ENCODE data around the gene FGD3. TPM values are rescaled to one million over a fixed set of nuclear protein-coding genes. Genes with fewer than 3 reads are reported as not detected.

The FGD3 gene
- total RNA-seq, 1 experiment from 2014 or later: 89.0 TPM

- H3K27me3 ChIP-seq (ENCODE audit: insufficient read depth, low read depth): no peaks in the 10 kb centered on the region
- no peaks in the 10 kb centered on the region for H3F3A ChIP-seq (ENCODE audit: insufficient read depth, low read depth)
- no peaks in the 10 kb centered on the region for H3K4me1 ChIP-seq (replicated peaks; ENCODE audit: insufficient read depth)
- no peak for DNase-seq
- no peak overlapping the region for H3K4me2 ChIP-seq
- no peaks in the 10 kb centered on the region for H3K9me2 ChIP-seq (ENCODE audit: insufficient read depth)
- H3K79me2 ChIP-seq (ENCODE audit: low read depth): no peaks in the 10 kb centered on the region
- H3K36me3 ChIP-seq (ENCODE audit: low read depth): no peaks in the 10 kb centered on the region
- H4K20me1 ChIP-seq (ENCODE audit: insufficient read depth): no peaks in the 10 kb centered on the region
- POLR2A ChIA-PET (ENCODE audit: unreplicated experiment): no interaction called here
- H3K27ac ChIP-seq: no peak overlapping the region
- no TSS peak for BruUV-seq (replicated peaks)
- H2AFZ ChIP-seq: peak overlapping the region; percentile 34; the same call in 1 of the 2 replicates
- intact Hi-C loops (cut with micrococcal nuclease; ENCODE audit: unreplicated experiment): no loop called here
- no peak overlapping the region for H3K4me3 ChIP-seq
- TF ChIP-seq EZH2 (IDR thresholded peaks at IDR 0.05; ENCODE audit: low read depth) (no peak), CTCF (conservative IDR thresholded peaks at IDR 0.05) (no peak)
- CTCF ChIA-PET: no interaction called here
- no peaks in the 10 kb centered on the region; the same call in 1 of the 2 replicates for H3K9me3 ChIP-seq (ENCODE audit: insufficient read depth, low read depth)
Observed at GRCh38 chr9:92934321-92934720, 13.0 kb upstream of the FGD3 start.

GRCh38 chr9:92938025-92938424 is 9.3 kb upstream of the FGD3 start:
- Histone ChIP-seq H3K9me3 (ENCODE audit: insufficient read depth, low read depth) (no peaks in the 10 kb centered on the region), H3K4me2 (no peak overlapping the region), H2AFZ (no peak overlapping the region), H3K36me3 (ENCODE audit: low read depth) (no peaks in the 10 kb centered on the region), H3K79me2 (ENCODE audit: low read depth) (no peaks in the 10 kb centered on the region), H3K9me2 (ENCODE audit: insufficient read depth) (no peaks in the 10 kb centered on the region), H4K20me1 (ENCODE audit: insufficient read depth) (no peaks in the 10 kb centered on the region), H3K4me3 (no peak overlapping the region), H3K4me1 (replicated peaks; ENCODE audit: insufficient read depth) (no peaks in the 10 kb centered on the region), H3F3A (ENCODE audit: insufficient read depth, low read depth) (no peaks in the 10 kb centered on the region), H3K27me3 (ENCODE audit: insufficient read depth, low read depth) (no peaks in the 10 kb centered on the region), H3K27ac (no peak overlapping the region)
- DNase-seq: no peak
- no TSS peak for BruUV-seq (replicated peaks)
- POLR2A ChIA-PET (ENCODE audit: unreplicated experiment): no interaction called here
- intact Hi-C loops (cut with micrococcal nuclease; ENCODE audit: unreplicated experiment): no loop called here
- TF ChIP-seq CTCF (conservative IDR thresholded peaks at IDR 0.05): no peak
- no peak for TF ChIP-seq EZH2 (IDR thresholded peaks at IDR 0.05; ENCODE audit: low read depth)
- CTCF ChIA-PET: no interaction called here

- no peaks in the 10 kb centered on the region for H3F3A ChIP-seq (ENCODE audit: insufficient read depth, low read depth)
- no peaks in the 10 kb centered on the region for H3K27me3 ChIP-seq (ENCODE audit: insufficient read depth, low read depth)
- H3K9me3 ChIP-seq (ENCODE audit: insufficient read depth, low read depth): no peaks in the 10 kb centered on the region
- H3K4me1 ChIP-seq (replicated peaks; ENCODE audit: insufficient read depth): peaks cover 2% of the 10 kb centered on the region; the same call in 1 of the 2 replicates
- no peak for TF ChIP-seq EZH2 (IDR thresholded peaks at IDR 0.05; ENCODE audit: low read depth)
- no peak for TF ChIP-seq CTCF (conservative IDR thresholded peaks at IDR 0.05)
- no peaks in the 10 kb centered on the region for H3K9me2 ChIP-seq (ENCODE audit: insufficient read depth)
- no peaks in the 10 kb centered on the region for H3K79me2 ChIP-seq (ENCODE audit: low read depth)
- DNase-seq: no peak
- H3K27ac ChIP-seq: no peak overlapping the region
- ChIA-PET POLR2A (ENCODE audit: unreplicated experiment) (no interaction called here), CTCF (interaction anchor here (0.7 kb wide), 1 partner anchor 387 kb away, joined by 9 read pairs; no protein-coding TSS in a partner anchor)
- H3K4me3 ChIP-seq: no peak overlapping the region
- no peaks in the 10 kb centered on the region for H3K36me3 ChIP-seq (ENCODE audit: low read depth)
- no peak overlapping the region for H3K4me2 ChIP-seq
- intact Hi-C loops (cut with micrococcal nuclease; ENCODE audit: unreplicated experiment): no loop called here
- H4K20me1 ChIP-seq (ENCODE audit: insufficient read depth): no peaks in the 10 kb centered on the region
- no peak overlapping the region for H2AFZ ChIP-seq
- no TSS peak for BruUV-seq (replicated peaks)
Observed at GRCh38 chr9:92941861-92942260, 5.5 kb upstream of the FGD3 start.
